NCI-H345 (cell line): ENCODE data around the gene DOC2A.
"Not testable (repeated sequence)": the region's sequence is repeated elsewhere in the genome, so short reads cannot be mapped to it uniquely, and the experiment has no call there.

Experiments used
- DNase-seq: peaks from one replicate; lab custom pipeline; 2025; lab: John Stamatoyannopoulos, UW

DOC2A gene

DNA sequence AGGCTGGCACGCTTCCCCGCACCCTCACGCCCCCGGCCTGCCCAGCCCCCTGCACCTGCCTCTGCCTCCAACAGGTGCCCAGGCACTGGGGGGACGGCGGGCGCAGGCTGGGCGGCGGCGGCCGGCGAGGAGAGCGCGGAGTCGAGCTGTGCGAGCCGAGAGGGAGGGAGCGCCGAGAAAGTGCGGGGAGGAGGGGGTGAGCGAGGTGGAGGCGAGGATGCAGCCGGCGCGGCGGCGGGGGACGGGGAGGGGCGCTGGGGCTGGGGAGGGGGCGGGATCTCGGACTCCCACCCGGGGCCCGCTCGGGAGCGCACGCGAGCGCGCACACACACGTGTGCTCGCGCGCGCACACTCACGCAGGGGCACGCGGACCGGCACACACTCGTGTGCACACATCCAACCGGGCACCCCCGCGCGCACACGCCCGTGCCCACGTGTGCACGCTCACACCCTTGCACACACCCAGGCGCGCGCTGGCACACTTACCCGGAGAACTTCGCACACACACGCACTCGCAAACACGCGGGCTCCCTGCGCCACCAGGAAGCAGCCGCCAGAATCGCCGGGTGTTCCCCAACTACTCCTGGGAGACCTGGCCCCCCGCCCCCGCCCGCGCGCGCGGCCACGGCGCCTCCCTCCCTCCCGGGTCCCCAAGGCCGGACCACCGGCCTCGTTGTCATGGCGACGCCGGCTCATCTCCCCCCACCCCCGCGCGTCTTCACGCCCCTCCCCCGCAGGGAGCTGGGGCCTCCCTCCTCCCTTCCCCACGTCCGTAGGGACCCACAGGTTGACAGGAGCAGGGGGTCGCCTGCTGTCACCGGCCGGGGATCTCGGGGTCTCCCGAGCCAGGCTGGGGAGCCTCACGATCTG is at the start of gene DOC2A:
Gene DOC2A (minus strand): TSS at position 184 of the 870 bp plus-strand sequence. CDS start 805 bp downstream, outside the sequence.
- peak; percentile 74 for DNase-seq

DNA sequence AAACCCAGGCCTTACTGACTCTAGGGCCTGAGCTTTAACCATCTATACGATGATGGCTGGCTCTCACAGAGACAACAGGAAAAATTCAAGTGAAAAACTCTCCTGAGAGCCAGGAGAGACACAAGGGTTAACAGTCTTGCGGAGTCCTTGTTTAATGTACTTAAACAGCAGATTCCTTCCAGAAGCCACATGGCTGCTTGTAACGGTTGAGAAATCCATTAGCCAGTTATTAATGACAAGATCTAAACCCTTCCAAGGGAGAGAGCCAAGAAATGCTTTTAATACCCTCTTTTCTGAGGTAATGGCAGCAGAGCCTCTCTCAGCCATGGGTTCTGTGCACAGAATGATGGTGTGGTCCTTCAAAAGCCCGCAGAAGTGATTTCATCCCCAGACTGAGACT is 49.5 kb upstream of the DOC2A start:
- DNase-seq = no peak

DNA sequence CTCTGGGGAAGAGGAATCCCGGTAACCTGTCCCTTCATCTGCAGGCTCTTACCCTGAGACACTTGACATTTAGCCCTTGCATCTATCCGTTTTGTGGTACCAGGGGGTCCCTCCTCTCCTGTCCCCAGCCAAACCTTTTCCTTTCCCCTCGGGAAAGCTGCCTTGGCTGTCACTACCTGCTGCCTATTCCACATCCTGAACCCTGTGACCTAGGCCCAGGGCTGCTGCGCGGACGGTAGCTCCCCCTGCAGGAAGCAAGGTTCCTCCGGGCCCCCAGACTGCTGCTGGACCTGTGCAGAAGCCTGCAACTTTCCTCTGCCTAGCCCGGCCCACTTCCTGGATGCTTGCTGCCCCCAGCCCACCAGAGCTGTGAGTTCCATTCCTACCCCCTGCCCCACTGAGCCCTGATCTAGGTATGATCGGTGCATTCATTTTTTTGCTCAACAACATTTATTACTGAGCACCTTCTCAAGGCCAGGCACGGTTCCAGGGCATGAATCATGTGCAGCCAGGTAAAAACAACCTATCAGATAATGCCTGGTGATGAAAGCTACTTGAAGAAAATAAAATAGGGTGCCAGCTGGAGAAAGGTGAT is 44.2 kb upstream of the DOC2A start:
- peak; percentile 18 for DNase-seq

DNA sequence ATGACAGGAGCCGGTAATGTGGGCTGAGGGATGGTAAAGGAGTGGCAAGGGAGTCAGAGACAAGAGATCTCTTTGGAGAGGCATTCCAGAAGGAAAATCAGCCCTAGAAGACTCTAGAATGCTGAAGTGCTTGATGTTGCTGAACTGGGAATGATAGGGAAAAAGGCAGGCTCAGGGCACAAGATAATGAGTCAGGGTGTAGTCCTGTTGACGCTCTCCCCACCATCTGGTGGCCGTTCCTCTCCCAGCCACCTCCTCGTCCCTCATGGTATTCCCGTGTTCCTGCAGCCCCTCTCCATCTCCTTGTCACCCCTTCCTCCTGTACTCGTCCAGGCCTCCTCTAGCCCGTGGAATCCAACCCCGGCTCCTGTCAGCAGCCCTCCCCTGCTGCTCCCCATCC is 43.6 kb upstream of the DOC2A start:
- no peak for DNase-seq

DNA sequence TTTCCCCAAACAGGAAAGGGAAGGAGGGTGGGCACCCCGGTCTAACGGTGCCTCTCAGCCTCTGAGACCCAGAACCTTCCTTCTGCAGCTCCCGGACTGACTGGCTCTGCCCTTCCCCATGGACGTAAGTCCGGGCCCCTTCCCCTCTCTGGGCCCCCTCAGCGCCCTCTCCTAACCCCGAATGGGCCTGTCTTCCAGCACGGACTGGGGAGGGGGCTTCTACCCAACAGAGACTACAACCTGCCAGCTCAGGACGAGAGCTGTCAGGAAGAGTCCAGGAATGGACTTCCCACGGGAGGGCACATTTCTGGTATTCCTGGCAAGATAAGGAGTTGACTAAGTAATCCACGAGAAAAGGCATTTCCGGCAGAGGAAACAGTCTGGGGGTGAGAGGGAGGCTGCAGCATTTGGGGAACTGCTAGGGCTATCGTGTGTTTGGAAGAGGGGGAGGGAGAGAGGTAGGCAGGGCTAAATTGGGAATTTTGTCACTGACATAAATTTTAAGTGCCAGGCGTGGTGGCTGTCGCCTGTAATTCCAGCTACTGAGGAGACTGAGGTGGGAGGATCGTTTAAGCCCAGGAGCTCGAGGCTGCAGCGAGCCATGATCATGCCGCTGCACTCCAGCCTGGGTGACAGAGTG is 42.7 kb upstream of the DOC2A start:
- no peak for DNase-seq

DNA sequence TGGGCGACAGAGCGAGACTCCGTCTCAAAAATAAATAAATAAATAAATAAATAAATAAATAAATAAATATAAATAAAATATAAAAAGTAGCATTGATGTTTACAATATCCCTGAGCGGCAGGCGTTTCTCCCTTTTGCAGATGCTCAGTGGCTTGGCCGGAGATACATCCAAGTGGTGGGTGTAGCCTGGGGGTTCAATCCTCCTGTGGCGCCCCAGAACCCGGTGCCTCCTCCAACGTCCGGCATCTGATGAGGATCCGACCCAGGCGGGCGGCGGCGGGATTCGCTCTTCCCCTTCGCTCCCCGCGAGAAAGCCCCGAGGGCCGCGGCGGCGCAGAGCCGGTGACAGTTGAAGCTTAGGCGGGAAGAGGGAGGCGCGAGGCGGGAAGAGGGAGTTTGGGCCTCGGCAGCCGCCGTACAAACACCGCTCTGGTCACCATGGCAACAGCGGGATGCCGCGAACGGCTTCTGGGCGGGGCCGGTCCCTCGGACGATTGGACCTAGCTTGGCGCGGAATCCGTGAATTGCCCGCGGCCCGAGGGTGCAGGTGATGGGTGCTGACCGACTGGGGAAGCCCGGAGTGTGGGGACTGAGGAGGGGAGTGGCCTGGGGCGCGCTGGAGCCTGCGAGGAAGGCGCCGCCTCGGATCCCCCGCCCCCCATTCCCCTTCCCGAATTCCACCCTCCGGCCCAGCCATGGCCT is 42.0 kb upstream of the DOC2A start:
- DNase-seq = peak; percentile 96

DNA sequence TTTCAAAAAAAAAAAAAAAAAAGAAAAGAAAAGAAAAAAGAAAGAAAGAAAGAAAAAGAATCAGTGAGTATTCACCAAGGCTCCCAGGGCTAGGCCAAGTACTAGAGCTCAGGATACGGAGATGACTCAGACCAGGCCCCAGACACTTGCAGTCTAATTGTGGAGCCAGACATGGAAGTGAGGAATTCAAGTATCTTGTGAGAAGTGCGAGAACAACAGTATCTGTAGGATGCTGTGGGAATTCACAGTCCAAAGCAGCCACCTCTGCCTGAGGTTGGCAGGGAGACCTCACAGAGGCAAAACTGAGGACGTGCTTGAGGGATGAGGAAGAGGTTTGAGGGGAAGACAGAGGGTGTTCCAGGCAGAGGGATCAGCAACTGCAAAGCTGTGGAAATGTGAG is 40.7 kb upstream of the DOC2A start:
- no peak for DNase-seq

DNA sequence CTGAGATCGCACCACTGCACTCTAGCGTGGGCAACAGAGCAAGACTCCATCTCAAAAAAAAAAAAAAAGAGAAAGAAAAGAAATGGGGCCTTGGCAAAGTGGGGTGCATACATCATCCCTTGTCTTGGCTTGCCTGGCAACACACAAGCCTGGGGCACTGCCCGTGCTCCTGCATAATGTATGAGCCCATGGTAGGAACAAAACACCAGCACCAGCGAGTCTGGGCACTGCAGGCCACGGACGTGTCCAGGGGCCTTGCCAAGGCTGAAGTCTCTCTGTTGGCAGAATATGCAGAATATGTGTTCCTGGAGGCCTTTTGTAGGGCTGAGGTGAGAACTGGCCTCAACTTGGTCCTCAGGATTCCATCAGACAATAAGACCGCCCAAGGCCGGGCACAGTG is 39.0 kb upstream of the DOC2A start:
- DNase-seq = no peak

DNA sequence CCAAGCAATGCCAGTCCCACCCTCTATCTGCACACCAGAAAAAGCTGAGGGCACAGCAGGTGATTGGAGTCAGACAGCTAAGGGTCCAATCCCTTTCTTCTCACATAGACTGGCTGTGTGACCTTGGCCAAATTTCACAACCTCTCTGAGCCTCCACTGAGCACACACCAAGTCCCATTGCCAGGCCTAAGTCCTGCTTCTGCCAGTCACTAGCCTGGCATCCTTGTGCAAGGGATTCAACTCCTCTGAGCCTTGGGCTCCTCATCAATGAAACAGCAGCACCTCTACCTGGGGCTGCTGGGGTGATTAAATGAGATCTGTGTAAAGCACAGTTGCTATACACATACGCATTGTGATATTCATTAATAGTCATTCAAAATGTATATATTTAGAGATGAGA is 35.8 kb upstream of the DOC2A start:
- no peak for DNase-seq

DNA sequence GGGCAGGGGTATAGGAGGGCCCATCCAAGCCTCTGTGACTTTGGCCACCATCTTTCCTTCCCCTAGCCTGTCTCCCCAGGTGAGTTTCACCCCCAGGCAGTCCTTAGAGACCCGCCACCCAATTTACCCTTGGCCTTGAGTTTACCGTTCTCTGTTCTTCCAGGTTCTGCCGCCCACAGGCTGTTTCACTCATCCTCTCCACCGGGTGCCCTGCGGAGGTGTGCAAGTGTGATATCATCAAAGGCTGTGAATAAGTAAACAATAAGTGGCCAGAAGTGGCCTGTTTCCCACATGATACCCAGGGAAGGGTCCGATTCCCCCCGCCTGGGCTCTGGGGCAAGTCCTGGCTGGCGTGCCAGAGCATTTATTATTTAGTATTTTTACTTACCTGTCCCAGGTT is 35.4 kb upstream of the DOC2A start:
- no peak for DNase-seq

DNA sequence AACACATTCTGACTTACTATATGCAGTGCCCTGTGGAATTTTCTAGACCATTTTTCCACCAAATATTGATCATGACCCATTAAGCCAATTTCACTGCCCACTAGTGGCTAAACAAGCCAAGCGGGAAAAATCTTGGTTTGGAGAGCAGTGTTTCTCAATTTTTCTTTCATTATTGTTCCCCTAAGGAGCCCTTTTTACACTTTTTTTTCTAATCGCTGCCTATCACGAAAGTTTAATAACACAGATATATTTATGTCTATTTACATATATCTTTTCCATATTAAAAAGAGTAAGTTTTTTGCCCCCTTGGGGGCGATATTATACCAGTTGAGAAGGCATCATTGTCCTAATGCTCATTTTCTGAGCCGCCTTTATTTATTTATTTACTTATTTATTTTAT is 31.0 kb upstream of the DOC2A start:
- DNase-seq = peak; percentile 10

DNA sequence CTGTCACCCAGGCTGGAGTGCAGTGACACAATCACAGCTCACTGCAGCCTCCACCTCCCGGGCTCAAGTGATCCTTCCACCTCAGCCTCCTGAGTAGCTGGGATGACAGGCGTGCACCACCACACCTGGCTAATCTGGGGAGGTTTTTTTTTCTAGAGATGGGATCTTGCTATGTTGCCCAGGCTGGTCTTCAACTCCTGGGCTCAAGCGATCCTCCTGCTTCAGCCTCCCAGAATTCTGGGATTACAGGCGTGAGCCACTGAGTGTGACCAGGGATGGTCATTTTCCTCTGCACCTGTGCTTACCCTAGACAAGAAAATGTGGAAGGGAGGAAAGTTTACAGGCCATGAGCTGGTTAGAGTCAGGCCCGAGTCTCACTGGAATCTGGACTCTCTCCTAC is 29.9 kb upstream of the DOC2A start:
- not testable (repeated sequence) for DNase-seq

DNA sequence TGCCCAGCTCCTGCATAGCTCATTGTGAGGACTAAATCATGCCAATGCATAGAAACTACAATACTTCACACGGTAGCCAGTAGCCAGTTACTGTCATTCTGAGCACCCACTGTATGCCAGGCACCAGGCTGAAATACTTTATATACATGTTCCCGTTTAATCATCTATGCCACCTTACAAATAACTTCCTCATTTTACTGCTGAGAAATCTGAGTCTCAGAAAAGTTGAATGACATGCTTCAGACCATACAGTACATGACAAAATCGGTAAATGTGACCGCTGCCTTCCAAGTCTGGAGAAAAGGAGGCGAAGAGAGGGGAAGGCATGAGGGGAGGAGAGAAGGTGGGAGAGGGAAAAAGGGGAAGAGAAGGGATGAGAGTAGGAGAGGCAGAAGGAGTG is 29.4 kb upstream of the DOC2A start:
- no peak for DNase-seq

DNA sequence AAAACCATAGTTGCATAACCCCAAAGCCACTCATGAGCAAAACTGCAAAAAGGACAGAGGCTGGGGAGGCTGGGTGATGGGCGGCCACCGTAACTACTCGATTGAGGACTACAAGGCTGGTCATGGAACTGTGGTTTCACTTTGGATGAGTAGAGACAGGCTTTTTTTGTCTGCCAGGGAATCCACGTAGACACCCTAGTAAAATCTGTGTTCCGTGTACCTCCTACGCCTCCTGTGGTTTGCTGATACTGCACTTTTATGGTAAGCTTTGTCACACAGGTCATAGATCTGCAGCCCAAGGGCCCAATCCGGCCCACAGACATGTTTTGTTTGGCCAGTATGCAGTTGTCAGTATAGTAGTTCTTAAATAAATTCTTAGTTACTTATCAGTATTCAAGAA is 22.4 kb upstream of the DOC2A start:
- DNase-seq = no peak

DNA sequence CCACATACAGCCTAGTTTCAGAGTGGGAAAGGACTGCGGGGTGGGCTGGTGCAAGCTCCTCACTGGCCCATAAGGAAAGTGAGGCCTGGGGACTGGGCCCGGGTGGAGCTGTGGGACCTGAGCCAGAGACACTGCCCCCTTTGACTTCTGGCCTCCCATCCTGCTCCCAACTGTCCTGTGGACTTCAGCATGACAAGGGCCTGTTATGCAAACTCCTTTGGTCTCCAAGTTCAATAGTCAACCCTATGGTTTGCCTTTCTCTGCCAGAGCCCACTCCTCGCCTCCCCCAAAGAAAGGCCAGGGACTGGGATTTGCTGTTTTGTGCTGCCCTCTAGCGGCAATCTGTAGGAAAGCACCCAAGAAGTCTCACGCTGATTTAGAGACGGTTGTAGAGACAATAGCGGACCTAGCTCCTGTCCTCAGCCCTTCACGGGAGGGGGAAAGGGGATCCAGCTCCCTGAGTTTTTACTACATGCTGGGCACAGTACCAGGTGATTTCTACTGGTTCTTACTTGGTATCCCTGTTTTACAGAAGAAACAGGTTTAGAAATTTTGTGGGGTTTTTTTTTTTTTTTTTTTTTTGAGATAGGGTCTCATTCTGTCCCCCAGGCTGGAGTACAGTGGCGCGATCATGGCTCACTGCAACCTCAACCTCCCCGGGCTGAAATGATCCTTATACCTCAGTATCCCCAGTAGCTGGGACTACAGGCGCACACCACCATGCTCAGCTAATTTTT is 21.4 kb upstream of the DOC2A start:
- peak; percentile 79 for DNase-seq

DNA sequence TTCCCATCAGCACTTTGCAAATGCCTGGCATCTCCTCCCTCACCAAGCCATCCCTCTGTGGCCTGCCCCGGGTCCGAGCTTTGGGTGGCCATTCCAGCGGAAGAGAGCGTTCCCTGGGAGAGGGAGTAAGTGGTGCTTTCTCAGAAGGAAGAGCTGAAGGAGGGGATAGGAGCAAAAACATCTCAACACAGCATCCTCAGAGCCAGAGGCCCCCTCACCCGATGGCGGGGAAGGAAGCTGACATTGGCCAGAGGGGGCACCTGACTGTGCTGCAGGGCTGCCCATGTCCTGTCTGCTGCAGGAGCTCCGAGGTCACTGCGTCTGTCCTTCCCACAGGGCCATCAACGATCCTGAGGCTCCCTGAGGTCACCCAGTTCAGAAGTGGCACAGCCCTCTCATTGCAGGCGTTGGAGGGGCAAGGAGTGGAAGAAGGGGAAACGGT is 20.7 kb upstream of the DOC2A start:
- no peak for DNase-seq

DNA sequence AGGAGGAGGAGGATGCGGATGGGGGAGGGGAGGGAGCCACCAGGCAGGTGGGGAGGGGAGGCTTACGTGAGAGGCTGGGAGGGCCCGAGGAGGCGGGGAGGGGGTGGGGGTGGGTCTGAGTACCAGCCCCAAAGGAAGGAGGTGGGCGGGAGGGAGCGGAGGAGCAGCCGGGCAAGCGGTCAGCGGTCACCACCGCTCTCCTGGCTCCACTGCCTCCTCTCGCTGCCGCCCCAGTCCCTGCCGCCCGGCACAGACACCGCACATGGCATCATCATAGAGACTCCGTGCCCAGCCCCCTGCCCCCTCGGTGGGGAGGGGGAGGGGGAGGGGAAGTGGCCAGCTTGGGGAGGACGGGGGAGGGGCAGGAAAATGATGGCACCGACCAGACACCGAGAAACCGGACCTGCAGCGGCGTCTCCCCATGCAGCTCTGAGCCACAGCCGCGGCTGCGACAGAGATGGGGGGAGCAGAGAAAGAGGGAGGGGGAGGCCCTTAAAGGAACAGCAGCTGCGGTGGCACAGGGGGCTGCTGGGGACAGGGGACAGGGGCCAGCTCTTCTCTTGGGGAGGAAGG is 20.1 kb upstream of the DOC2A start, which contains the start of gene TLCD3B:
Gene TLCD3B (minus strand): TSS at position 431 of the 573 bp plus-strand sequence. CDS start 744 bp downstream, outside the sequence.
- no peak for DNase-seq

DNA sequence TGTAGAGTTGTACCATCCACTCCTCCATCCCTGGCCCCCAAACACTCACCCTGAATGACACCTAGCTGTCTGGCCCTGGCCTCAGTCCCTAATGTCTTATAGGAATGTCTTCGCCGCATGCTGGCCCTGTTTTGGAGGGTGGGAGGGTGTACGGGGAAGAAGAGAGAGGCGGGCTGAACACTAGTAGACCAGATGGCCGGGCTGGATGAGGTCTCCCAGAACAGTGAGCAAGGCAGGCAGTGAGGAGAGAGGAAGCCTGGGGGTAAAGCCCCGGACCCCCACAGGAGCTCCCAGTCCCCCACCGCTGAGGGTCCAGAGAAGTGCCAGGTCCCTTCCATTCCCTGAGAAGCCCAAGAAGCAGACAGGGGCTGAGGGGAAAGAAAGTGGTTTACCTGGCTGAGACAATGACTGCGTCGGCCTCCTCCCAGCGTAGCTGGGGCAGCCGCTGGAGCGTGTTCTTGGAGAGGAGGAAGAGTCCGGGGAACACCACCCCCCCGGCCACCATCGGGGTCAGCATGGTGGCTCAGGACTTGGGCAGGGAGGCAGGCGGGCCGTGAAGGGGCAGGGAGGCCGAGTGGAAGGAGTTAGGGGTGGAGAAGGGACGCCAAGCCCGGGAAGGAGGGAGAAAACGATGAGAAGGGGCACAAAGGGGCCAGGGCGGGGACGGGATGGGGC is 19.3 kb upstream of the DOC2A start:
- DNase-seq = no peak

DNA sequence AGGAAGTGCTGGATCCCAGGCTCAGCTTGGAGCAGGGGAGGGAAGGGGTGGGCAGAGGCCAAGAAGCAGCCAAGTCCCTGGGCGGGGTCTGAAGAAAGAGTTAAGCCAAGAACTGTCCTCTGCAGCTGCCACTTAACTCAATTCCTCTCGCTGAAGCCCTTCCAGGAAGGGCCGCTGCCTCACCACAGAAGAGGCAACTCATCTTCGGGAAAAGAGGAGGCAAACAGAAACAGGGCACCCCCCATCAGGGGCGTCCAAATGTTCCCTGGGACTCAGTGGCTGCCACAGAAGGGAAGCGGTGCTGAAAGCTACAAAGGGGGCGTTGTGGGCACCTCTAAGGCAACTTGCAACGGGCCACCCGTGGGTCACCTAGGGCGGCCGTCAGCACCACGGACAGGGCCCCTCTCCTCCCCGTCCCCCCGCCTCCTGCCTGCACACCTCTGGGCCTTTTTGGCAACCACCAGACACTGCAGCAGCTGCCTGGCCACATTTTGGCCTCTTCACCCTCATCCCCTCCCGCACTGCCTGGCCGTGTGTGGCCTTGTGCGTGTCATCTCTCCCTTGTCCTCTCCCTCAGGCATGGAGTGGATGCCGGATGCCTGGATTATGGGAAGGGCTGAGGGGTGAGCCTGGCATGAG is 17.7 kb upstream of the DOC2A start:
- DNase-seq = no peak
